ENCODE data around the gene CGB2. TPM values are rescaled to one million over a fixed set of nuclear protein-coding genes. Genes with fewer than 3 reads are reported as not detected.

The CGB2 gene
- total RNA-seq, 2 experiments from 2014 or later, result not detected

DNA sequence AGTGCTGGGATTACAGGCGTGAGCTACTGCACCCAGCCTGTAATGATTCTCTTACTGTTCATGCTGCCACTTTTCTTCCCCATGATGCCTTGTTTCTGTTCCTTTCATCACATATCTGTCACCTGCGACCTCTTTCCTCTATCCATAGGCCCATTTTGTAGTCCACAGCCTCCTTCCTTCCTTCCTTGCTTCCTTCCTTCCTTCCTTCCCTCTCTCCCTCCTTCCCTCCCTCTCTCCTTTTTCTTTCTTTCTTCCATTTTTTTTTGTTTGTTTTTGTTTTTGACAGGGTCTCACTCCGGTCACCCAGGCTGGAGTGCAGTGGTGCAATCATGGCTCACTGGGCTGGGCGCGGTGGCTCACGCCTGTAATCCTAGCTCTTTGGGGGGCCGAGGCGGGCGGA, 42.8 kb upstream of the CGB2 start:
- H4K20me1 ChIP-seq (ENCODE audit: insufficient read depth, low read length), result no peaks in the 10 kb centered on the region
- no peaks in the 10 kb centered on the region for H3K9me3 ChIP-seq (ENCODE audit: low read length)
- TF ChIP-seq EZH2phosphoT487 (IDR thresholded peaks at IDR 0.05; ENCODE audit: borderline replicate concordance, low read depth, low read length), result no peak
- TF ChIP-seq, protein P1, sequence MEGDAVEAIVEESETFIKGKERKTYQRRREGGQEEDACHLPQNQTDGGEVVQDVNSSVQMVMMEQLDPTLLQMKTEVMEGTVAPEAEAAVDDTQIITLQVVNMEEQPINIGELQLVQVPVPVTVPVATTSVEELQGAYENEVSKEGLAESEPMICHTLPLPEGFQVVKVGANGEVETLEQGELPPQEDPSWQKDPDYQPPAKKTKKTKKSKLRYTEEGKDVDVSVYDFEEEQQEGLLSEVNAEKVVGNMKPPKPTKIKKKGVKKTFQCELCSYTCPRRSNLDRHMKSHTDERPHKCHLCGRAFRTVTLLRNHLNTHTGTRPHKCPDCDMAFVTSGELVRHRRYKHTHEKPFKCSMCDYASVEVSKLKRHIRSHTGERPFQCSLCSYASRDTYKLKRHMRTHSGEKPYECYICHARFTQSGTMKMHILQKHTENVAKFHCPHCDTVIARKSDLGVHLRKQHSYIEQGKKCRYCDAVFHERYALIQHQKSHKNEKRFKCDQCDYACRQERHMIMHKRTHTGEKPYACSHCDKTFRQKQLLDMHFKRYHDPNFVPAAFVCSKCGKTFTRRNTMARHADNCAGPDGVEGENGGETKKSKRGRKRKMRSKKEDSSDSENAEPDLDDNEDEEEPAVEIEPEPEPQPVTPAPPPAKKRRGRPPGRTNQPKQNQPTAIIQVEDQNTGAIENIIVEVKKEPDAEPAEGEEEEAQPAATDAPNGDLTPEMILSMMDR (conservative IDR thresholded peaks at IDR 0.05; ENCODE audit: low read length), result no peak
- ChIA-PET CTCF (ENCODE audit: unreplicated experiment) (no interaction called here), POLR2A (no interaction called here)
- intact Hi-C loops (cut with micrococcal nuclease; ENCODE audit: unreplicated experiment), result no loop called here
- H2AFZ ChIP-seq (ENCODE audit: low read length), result no peak overlapping the region
- BruUV-seq (replicated peaks), result no TSS peak
- H3K4me1 ChIP-seq (ENCODE audit: insufficient read depth, low read length, poor library complexity, severe bottlenecking), result peaks cover 9% of the 10 kb centered on the region
- no peak overlapping the region for H3K4me3 ChIP-seq (ENCODE audit: low read depth, low read length, poor library complexity, severe bottlenecking)
- peaks cover 35% of the 10 kb centered on the region for H3K36me3 ChIP-seq (ENCODE audit: insufficient read depth, low read length)
- H3K79me2 ChIP-seq (ENCODE audit: insufficient read depth, low read depth, low read length), result peaks cover 16% of the 10 kb centered on the region; the same call in 1 of the 2 replicates
- no peak overlapping the region for H3K27ac ChIP-seq (ENCODE audit: low read depth, low read length, poor library complexity, severe bottlenecking)
- no peak overlapping the region for H3K4me2 ChIP-seq (ENCODE audit: low read length)
- no peak for DNase-seq (ENCODE audit: low spot score)
- H3K9me2 ChIP-seq (ENCODE audit: insufficient read depth, low read length), result no peaks in the 10 kb centered on the region

DNA sequence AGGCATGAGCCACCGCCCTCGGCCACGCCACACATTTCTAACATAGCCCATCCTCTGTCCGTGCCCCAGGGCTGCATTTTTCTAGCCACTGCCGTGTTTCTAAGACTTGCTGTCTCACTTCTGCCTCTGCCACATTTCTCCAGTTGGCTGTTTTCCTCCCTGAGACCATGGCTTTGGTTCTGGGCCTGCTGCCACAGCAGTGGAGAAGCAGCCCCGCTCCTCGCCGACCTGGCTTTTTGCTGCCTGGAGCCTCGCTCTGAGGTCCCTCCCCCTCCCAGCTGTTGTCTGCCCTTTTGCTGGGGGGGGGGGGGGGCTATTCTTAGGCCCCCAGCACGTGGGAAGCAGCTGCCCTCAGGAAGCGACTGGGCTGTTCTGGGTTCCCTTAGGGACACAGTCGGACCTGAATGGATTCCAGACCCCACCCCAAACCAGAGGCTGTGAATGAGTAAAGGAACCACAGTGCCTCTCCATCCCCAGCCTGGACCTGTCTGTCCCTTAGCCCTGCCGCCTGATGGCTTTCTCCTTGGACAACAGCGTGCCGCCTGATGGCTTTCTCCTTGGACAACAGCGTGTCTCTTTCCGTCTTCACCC, 41.9 kb upstream of the CGB2 start:
- CTCF ChIA-PET (ENCODE audit: unreplicated experiment), result no interaction called here
- Histone ChIP-seq H3K4me3 (ENCODE audit: low read depth, low read length, poor library complexity, severe bottlenecking) (no peak overlapping the region), H3K79me2 (ENCODE audit: insufficient read depth, low read depth, low read length) (peaks cover 26% of the 10 kb centered on the region), H3K27ac (ENCODE audit: low read depth, low read length, poor library complexity, severe bottlenecking) (no peak overlapping the region), H3K36me3 (ENCODE audit: insufficient read depth, low read length) (peaks cover 31% of the 10 kb centered on the region), H4K20me1 (ENCODE audit: insufficient read depth, low read length) (0 out of 2 replicates have a peak, but pooled peaks cover under 1% of the 10 kb centered on the region), H3K9me2 (ENCODE audit: insufficient read depth, low read length) (no peaks in the 10 kb centered on the region), H3K4me2 (ENCODE audit: low read length) (no peak overlapping the region), H3K9me3 (ENCODE audit: low read length) (no peaks in the 10 kb centered on the region), H2AFZ (ENCODE audit: low read length) (no peak overlapping the region), H3K4me1 (ENCODE audit: insufficient read depth, low read length, poor library complexity, severe bottlenecking) (peaks cover 13% of the 10 kb centered on the region)
- no peak for DNase-seq (ENCODE audit: low spot score)
- TF ChIP-seq, protein P1 (conservative IDR thresholded peaks at IDR 0.05; ENCODE audit: low read length), result no peak
- TF ChIP-seq EZH2phosphoT487 (IDR thresholded peaks at IDR 0.05; ENCODE audit: borderline replicate concordance, low read depth, low read length), result no peak
- BruUV-seq (replicated peaks), result no TSS peak
- intact Hi-C loops (cut with micrococcal nuclease; ENCODE audit: unreplicated experiment), result no loop called here
- POLR2A ChIA-PET, result interaction anchor here (1.0 kb wide), 1 partner anchor 13 kb away, joined by 3 read pairs; no protein-coding TSS in a partner anchor

DNA sequence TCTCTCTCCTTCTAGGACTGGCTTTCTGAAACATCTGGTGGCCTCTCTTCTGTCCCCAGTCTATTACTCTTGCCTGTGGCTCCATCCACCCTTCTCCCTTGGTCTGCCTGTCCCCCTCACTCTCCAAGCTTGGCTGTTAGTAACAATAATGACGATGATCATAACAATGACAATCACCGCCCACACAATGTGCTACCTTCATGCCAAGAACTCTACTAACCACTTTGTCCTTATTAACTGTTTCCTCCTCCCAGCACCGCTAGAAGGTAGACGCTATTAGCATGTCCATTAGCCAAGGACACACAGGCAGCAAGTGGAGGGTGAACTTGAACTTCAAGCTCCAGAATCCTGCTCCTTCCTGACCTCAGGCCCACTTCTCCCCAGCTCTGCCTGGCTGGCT, 41.3 kb upstream of the CGB2 start:
- Histone ChIP-seq H2AFZ (ENCODE audit: low read length) (no peak overlapping the region), H3K4me3 (ENCODE audit: low read depth, low read length, poor library complexity, severe bottlenecking) (no peak overlapping the region), H3K9me2 (ENCODE audit: insufficient read depth, low read length) (no peaks in the 10 kb centered on the region), H3K79me2 (ENCODE audit: insufficient read depth, low read depth, low read length) (peaks cover 32% of the 10 kb centered on the region), H3K4me2 (ENCODE audit: low read length) (no peak overlapping the region), H4K20me1 (ENCODE audit: insufficient read depth, low read length) (0 out of 2 replicates have a peak, but pooled peaks cover 4% of the 10 kb centered on the region), H3K9me3 (ENCODE audit: low read length) (no peaks in the 10 kb centered on the region), H3K4me1 (ENCODE audit: insufficient read depth, low read length, poor library complexity, severe bottlenecking) (peaks cover 20% of the 10 kb centered on the region), H3K36me3 (ENCODE audit: insufficient read depth, low read length) (peaks cover 29% of the 10 kb centered on the region), H3K27ac (ENCODE audit: low read depth, low read length, poor library complexity, severe bottlenecking) (no peak overlapping the region)
- no peak for DNase-seq (ENCODE audit: low spot score)
- no TSS peak for BruUV-seq (replicated peaks)
- intact Hi-C loops (cut with micrococcal nuclease; ENCODE audit: unreplicated experiment), result no loop called here
- TF ChIP-seq, protein P1 (conservative IDR thresholded peaks at IDR 0.05; ENCODE audit: low read length), result no peak
- TF ChIP-seq EZH2phosphoT487 (IDR thresholded peaks at IDR 0.05; ENCODE audit: borderline replicate concordance, low read depth, low read length), result no peak
- ChIA-PET CTCF (ENCODE audit: unreplicated experiment) (no interaction called here), POLR2A (interaction anchor here (1.0 kb wide), 1 partner anchor 14 kb away, joined by 3 read pairs; no protein-coding TSS in a partner anchor)

All from OCI-LY7 (cell line).